ENCODE measurements around the gene KRTAP4-6.
"Not testable (repeated sequence)": the region's sequence is repeated elsewhere in the genome, so short reads cannot be mapped to it uniquely, and the experiment has no call there.

KRTAP4-6 gene

GRCh38 chr17:41116297-41116696 is 24.0 kb downstream of the KRTAP4-6 start:
- H3K27me3 ChIP-seq (ENCODE audit: insufficient read depth, low read length) = no peaks in the 10 kb centered on the region
- no peak overlapping the region for H2BK5ac ChIP-seq (ENCODE audit: low read depth, low read length, poor library complexity)
- no peak overlapping the region for H2BK12ac ChIP-seq (ENCODE audit: low read length)
- no peak overlapping the region for H3K14ac ChIP-seq (ENCODE audit: low read length)
- H4K91ac ChIP-seq (ENCODE audit: low read depth, low read length) = no peak overlapping the region
- H2AK5ac ChIP-seq (ENCODE audit: low read length) = no peak overlapping the region
- no peak overlapping the region for H3K23ac ChIP-seq (ENCODE audit: low read length)
- H3K79me2 ChIP-seq (ENCODE audit: control insufficient read depth, insufficient read depth, low read length, poor library complexity) = no peaks in the 10 kb centered on the region
- no peak overlapping the region for H4K12ac ChIP-seq (ENCODE audit: low read depth, low read length)
- H2AFZ ChIP-seq (ENCODE audit: insufficient read depth, low read length, poor library complexity) = no peak overlapping the region
- no peak overlapping the region for H2BK120ac ChIP-seq (ENCODE audit: insufficient read depth, low read length, poor library complexity)
- H4K8ac ChIP-seq (ENCODE audit: low read depth, low read length) = no peak overlapping the region
- H3K9me3 ChIP-seq (ENCODE audit: insufficient read depth, low read depth, low read length) = peaks cover 4% of the 10 kb centered on the region
- H3K4me1 ChIP-seq (ENCODE audit: control insufficient read depth in 1 of 2, insufficient read depth in 2 of 2, low read length in 2 of 2) = no peaks in the 10 kb centered on the region
- no CpG with 5 or more reads among the region's 5 CpGs for WGBS (ENCODE audit: extremely low coverage, insufficient coverage, insufficient read length)
- no peak overlapping the region for H3K4ac ChIP-seq (ENCODE audit: low read depth, low read length)
- no peak for DNase-seq
- no peaks in the 10 kb centered on the region for H3K36me3 ChIP-seq (ENCODE audit: control insufficient read depth in 1 of 2, insufficient read depth in 2 of 2, low read length in 2 of 2)
- H3K4me2 ChIP-seq (ENCODE audit: low read length) = no peak overlapping the region
- no peak overlapping the region for H3K27ac ChIP-seq (ENCODE audit: low read depth, low read length)
- H3K79me1 ChIP-seq (ENCODE audit: low read length) = no peaks in the 10 kb centered on the region
- no peak overlapping the region for H3K18ac ChIP-seq (ENCODE audit: low read length)
- H3K9ac ChIP-seq (ENCODE audit: low read length) = no peak overlapping the region
- H3K4me3 ChIP-seq (ENCODE audit: low read depth, low read length) = no peak overlapping the region

- no peaks in the 10 kb centered on the region for H3K79me1 ChIP-seq (ENCODE audit: low read length)
- H3K27ac ChIP-seq (ENCODE audit: low read depth, low read length) = no peak overlapping the region
- H3K4me1 ChIP-seq (ENCODE audit: control insufficient read depth in 1 of 2, insufficient read depth in 2 of 2, low read length in 2 of 2) = no peaks in the 10 kb centered on the region
- no peak overlapping the region for H3K18ac ChIP-seq (ENCODE audit: low read length)
- H4K12ac ChIP-seq (ENCODE audit: low read depth, low read length) = no peak overlapping the region
- no peak overlapping the region for H3K4me3 ChIP-seq (ENCODE audit: low read depth, low read length)
- no peak overlapping the region for H4K91ac ChIP-seq (ENCODE audit: low read depth, low read length)
- no peak overlapping the region for H2AK5ac ChIP-seq (ENCODE audit: low read length)
- H3K9me3 ChIP-seq (ENCODE audit: insufficient read depth, low read depth, low read length) = peaks cover 4% of the 10 kb centered on the region
- H4K8ac ChIP-seq (ENCODE audit: low read depth, low read length) = no peak overlapping the region
- H3K79me2 ChIP-seq (ENCODE audit: control insufficient read depth, insufficient read depth, low read length, poor library complexity) = no peaks in the 10 kb centered on the region
- WGBS (ENCODE audit: extremely low coverage, insufficient coverage, insufficient read length) = no CpG with 5 or more reads among the region's 2 CpGs
- no peak overlapping the region for H3K4ac ChIP-seq (ENCODE audit: low read depth, low read length)
- no peaks in the 10 kb centered on the region for H3K27me3 ChIP-seq (ENCODE audit: insufficient read depth, low read length)
- no peak overlapping the region for H2BK12ac ChIP-seq (ENCODE audit: low read length)
- no peak overlapping the region for H2AFZ ChIP-seq (ENCODE audit: insufficient read depth, low read length, poor library complexity)
- H2BK120ac ChIP-seq (ENCODE audit: insufficient read depth, low read length, poor library complexity) = no peak overlapping the region
- H3K14ac ChIP-seq (ENCODE audit: low read length) = no peak overlapping the region
- no peak overlapping the region for H3K4me2 ChIP-seq (ENCODE audit: low read length)
- DNase-seq = no peak
- no peak overlapping the region for H3K23ac ChIP-seq (ENCODE audit: low read length)
- H2BK5ac ChIP-seq (ENCODE audit: low read depth, low read length, poor library complexity) = no peak overlapping the region
- H3K9ac ChIP-seq (ENCODE audit: low read length) = no peak overlapping the region
- no peaks in the 10 kb centered on the region for H3K36me3 ChIP-seq (ENCODE audit: control insufficient read depth in 1 of 2, insufficient read depth in 2 of 2, low read length in 2 of 2)
Measured at GRCh38 chr17:41111151-41111885, 29.0 kb downstream of the KRTAP4-6 start.

- H3K9me3 ChIP-seq (ENCODE audit: insufficient read depth, low read depth, low read length); H3K4ac ChIP-seq (ENCODE audit: low read depth, low read length); DNase-seq; H3K4me3 ChIP-seq (ENCODE audit: low read depth, low read length); H2BK12ac ChIP-seq (ENCODE audit: low read length); H3K23ac ChIP-seq (ENCODE audit: low read length); H4K91ac ChIP-seq (ENCODE audit: low read depth, low read length); H3K79me1 ChIP-seq (ENCODE audit: low read length); H3K4me1 ChIP-seq (ENCODE audit: control insufficient read depth in 1 of 2, insufficient read depth in 2 of 2, low read length in 2 of 2); H3K9ac ChIP-seq (ENCODE audit: low read length); H2BK120ac ChIP-seq (ENCODE audit: insufficient read depth, low read length, poor library complexity); H3K18ac ChIP-seq (ENCODE audit: low read length); H3K79me2 ChIP-seq (ENCODE audit: control insufficient read depth, insufficient read depth, low read length, poor library complexity); H3K14ac ChIP-seq (ENCODE audit: low read length); H3K27me3 ChIP-seq (ENCODE audit: insufficient read depth, low read length); H3K27ac ChIP-seq (ENCODE audit: low read depth, low read length); H3K4me2 ChIP-seq (ENCODE audit: low read length); H4K8ac ChIP-seq (ENCODE audit: low read depth, low read length); H2BK5ac ChIP-seq (ENCODE audit: low read depth, low read length, poor library complexity); H2AK5ac ChIP-seq (ENCODE audit: low read length); H4K12ac ChIP-seq (ENCODE audit: low read depth, low read length); H2AFZ ChIP-seq (ENCODE audit: insufficient read depth, low read length, poor library complexity); H3K36me3 ChIP-seq (ENCODE audit: control insufficient read depth in 1 of 2, insufficient read depth in 2 of 2, low read length in 2 of 2): not testable (repeated sequence)
- no CpG with 5 or more reads among the region's 1 CpG for WGBS (ENCODE audit: extremely low coverage, insufficient coverage, insufficient read length)
Measured at GRCh38 chr17:41108728-41109386, 31.5 kb downstream of the KRTAP4-6 start.

GRCh38 chr17:41107941-41108450 is 32.3 kb downstream of the KRTAP4-6 start:
- no peak for DNase-seq
- Histone ChIP-seq H3K18ac (ENCODE audit: low read length) (no peak overlapping the region), H3K4me3 (ENCODE audit: low read depth, low read length) (no peak overlapping the region), H3K4me1 (ENCODE audit: control insufficient read depth in 1 of 2, insufficient read depth in 2 of 2, low read length in 2 of 2) (no peaks in the 10 kb centered on the region), H4K8ac (ENCODE audit: low read depth, low read length) (no peak overlapping the region), H3K23ac (ENCODE audit: low read length) (no peak overlapping the region), H2BK12ac (ENCODE audit: low read length) (no peak overlapping the region), H3K79me2 (ENCODE audit: control insufficient read depth, insufficient read depth, low read length, poor library complexity) (no peaks in the 10 kb centered on the region), H2BK120ac (ENCODE audit: insufficient read depth, low read length, poor library complexity) (no peak overlapping the region), H3K4me2 (ENCODE audit: low read length) (no peak overlapping the region), H3K14ac (ENCODE audit: low read length) (no peak overlapping the region), H2BK5ac (ENCODE audit: low read depth, low read length, poor library complexity) (no peak overlapping the region), H3K27me3 (ENCODE audit: insufficient read depth, low read length) (no peaks in the 10 kb centered on the region), H3K9me3 (ENCODE audit: insufficient read depth, low read depth, low read length) (no peaks in the 10 kb centered on the region), H4K12ac (ENCODE audit: low read depth, low read length) (no peak overlapping the region), H3K9ac (ENCODE audit: low read length) (no peak overlapping the region), H3K36me3 (ENCODE audit: control insufficient read depth in 1 of 2, insufficient read depth in 2 of 2, low read length in 2 of 2) (no peaks in the 10 kb centered on the region), H3K79me1 (ENCODE audit: low read length) (no peaks in the 10 kb centered on the region), H2AFZ (ENCODE audit: insufficient read depth, low read length, poor library complexity) (no peak overlapping the region), H3K4ac (ENCODE audit: low read depth, low read length) (no peak overlapping the region), H4K91ac (ENCODE audit: low read depth, low read length) (no peak overlapping the region), H2AK5ac (ENCODE audit: low read length) (no peak overlapping the region), H3K27ac (ENCODE audit: low read depth, low read length) (no peak overlapping the region)
- no CpG with 5 or more reads among the region's 1 CpG for WGBS (ENCODE audit: extremely low coverage, insufficient coverage, insufficient read length)

All from trophoblast cell (in vitro differentiated cells and primary cell).